AG10803 (cell line): ENCODE data around the gene SMAP2.

Experiments used
- DNase-seq: peaks from one replicate; pipeline ENCODE4 v3.0.0; 2010; ENCODE audit warnings: low read depth
- H3K4me3 ChIP-seq: 2 replicates; pipeline ENCODE4 v1.5.1; 2011; ENCODE audit warnings: mild to moderate bottlenecking, low read length, control low read depth
- TF ChIP-seq, protein P1 (sequence below): conservative IDR thresholded peaks from 2 replicates; pipeline ENCODE4 v1.5.1; 2011; ENCODE audit warnings: mild to moderate bottlenecking, low read length, control low read depth, inconsistent platforms

The SMAP2 gene

DNA sequence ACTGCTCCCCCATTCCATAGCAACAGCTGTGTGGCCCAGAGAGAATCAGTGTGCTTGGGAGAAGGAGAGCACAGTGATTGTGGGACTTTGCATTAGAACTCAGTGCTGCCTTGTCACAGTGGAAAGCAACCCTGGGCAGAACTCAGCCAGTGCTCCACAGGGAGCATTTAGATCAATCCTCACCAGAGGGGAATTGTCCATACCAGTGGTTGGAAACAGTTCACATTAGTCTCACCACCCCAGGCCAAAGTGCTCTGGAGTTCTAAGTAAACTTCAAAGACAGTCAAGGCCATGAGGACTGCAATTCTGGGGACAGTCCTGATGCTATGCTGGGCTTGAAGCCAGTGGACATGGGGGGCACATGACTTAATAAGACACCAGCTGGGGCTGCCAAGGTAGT is 12.9 kb upstream of the SMAP2 start:
- no peak overlapping the region for H3K4me3 ChIP-seq
- no peak for DNase-seq
- TF ChIP-seq, protein P1, sequence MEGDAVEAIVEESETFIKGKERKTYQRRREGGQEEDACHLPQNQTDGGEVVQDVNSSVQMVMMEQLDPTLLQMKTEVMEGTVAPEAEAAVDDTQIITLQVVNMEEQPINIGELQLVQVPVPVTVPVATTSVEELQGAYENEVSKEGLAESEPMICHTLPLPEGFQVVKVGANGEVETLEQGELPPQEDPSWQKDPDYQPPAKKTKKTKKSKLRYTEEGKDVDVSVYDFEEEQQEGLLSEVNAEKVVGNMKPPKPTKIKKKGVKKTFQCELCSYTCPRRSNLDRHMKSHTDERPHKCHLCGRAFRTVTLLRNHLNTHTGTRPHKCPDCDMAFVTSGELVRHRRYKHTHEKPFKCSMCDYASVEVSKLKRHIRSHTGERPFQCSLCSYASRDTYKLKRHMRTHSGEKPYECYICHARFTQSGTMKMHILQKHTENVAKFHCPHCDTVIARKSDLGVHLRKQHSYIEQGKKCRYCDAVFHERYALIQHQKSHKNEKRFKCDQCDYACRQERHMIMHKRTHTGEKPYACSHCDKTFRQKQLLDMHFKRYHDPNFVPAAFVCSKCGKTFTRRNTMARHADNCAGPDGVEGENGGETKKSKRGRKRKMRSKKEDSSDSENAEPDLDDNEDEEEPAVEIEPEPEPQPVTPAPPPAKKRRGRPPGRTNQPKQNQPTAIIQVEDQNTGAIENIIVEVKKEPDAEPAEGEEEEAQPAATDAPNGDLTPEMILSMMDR: no peak

DNA sequence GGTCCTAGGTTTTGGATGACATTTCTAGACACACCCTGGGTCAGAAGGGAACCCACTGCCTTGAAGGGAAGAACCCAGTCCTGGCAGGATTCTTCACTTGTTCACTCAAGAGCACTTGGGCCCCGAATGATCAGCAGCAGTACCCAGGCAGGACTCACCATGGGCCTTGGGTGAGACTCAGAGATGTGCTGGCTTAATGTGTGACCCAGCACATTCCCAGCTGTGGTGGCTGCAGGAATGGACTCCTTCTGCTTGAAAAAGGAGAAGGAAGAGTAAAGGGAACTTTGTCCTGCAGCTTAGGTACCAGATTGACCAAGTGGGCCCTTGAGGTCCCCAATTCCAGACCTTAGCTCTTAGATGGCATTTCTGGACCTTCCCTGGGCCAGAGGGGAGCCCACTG is 12.3 kb upstream of the SMAP2 start:
- no peak for DNase-seq
- TF ChIP-seq, protein P1: no peak
- H3K4me3 ChIP-seq: no peak overlapping the region

DNA sequence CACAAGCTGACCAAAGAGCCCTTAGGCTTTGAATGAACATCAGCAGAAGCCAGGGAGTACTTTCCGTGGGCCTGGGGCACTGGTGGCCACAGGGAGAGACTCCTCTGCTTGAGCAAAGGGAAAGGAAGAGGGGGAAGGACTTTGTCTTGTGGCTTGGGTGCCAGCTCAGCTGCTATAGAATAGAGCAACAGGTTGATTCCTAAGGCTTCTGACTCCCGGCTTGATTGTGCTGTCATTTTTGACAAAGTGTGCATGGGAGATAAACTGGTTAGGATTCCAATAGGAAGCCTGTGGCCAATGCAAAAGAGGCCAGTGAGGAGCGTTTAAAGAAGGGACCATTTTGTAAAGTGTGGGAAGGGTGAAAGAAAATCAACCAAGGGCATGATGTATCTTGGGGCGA is 11.9 kb upstream of the SMAP2 start:
- H3K4me3 ChIP-seq: no peak overlapping the region
- DNase-seq: no peak
- TF ChIP-seq, protein P1: no peak

DNA sequence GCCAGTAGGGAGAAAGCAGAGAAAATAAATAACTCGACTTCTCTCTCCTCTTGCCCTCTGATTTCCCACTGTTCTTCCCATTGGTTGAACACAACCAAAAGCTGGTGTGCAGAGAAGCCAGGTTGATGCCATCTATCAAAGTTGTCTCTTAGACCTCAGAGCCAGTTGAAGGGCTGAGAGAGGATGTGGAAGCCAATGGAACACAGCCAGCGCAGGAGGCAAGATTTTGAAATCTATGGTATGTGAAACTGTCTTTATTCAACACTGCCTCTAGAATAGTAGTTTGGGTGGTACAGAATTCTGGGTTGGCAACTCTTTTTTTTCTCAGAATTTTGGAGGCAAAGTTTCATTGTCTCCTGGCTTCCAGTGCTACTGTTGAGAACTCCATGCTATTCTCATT is 11.3 kb upstream of the SMAP2 start:
- no peak overlapping the region for H3K4me3 ChIP-seq
- no peak for DNase-seq
- TF ChIP-seq, protein P1: no peak

DNA sequence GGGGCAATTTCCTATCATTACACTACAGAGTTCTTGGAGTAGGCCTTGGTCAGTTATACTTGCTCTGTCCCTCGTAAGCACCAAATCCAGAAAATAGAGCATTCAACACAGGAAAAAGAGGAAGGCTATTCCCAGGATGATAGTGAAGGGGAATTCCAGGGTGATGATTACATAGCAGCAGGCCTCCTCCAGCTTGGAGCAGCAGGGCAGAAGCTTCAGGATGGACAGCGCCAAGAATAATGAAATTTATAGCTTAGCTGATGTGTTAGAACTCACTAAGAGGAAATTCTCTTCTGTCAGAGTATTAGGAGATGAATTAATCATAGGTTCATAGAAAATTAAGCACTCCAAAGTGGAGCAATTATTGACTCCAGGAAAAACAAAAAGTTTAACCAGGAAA is 10.8 kb upstream of the SMAP2 start:
- TF ChIP-seq, protein P1: no peak
- peak; percentile 46 for DNase-seq
- H3K4me3 ChIP-seq: no peak overlapping the region

DNA sequence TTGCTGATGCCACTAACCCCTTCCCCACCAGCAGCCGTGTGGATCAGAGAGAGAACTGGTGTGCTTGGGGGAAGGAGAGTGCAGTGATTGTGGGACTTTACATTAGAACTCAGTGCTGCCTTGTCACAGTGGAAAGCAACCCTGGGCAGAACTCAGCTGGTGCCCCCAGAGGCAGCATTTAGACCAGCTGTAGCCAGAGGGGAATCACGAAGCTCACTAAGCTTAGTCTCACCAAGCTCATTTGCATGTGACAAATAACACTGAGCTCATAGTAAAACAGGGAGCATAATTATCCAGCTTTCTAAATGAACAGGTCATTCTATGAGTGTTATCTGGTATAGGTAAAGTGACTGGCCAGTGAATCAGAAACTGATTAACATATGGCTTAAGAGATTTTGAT is 9.8 kb upstream of the SMAP2 start:
- no peak for DNase-seq
- TF ChIP-seq, protein P1: no peak
- no peak overlapping the region for H3K4me3 ChIP-seq

DNA sequence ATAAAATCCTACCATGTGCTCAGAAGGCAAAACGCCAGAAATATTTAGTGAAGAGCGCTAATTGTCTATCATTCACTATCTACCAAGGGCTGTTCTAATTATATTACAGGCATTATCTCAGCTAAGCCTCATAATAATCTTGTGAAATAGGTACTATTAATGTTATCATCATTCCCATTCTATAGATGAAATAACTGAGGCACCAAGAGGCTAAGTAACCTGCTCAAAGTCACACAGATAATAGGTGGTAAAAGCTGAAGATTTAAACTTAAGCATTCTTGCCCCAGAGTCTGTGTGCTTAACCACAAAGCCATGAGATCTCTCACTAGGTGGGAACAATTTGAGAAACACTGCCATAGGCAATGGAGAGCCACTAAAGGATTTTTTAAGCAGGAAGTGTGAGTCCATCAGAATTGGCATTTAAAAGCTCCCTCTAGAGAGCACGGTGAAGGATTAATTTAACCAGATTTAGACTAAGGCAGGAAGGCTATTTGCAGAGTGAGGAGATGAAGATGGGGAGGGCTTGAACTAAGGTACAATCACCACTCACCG is 1.7 kb upstream of the SMAP2 start:
- TF ChIP-seq, protein P1: no peak
- no peak overlapping the region for H3K4me3 ChIP-seq
- DNase-seq: no peak
